NCI-H1436 treated with DMSO at 0.1 percent for 48 hours (cell line): Measurements from ENCODE around the gene NOP10.
"Not testable (repeated sequence)": the region's sequence is repeated elsewhere in the genome, so short reads cannot be mapped to it uniquely, and the experiment has no call there.

Source experiments
- DNase-seq: peaks from one replicate; lab custom pipeline; 2025; lab: John Stamatoyannopoulos, UW

The NOP10 gene

GRCh38 chr15:34358367-34358766, 15.4 kb upstream of the NOP10 start:
- no peak for DNase-seq

- DNase-seq, result no peak
These were observed 14.7 kb upstream of the NOP10 start for GRCh38 chr15:34357653-34358052.

GRCh38 chr15:34355241-34355640, 12.3 kb upstream of the NOP10 start:
- no peak for DNase-seq

DNA sequence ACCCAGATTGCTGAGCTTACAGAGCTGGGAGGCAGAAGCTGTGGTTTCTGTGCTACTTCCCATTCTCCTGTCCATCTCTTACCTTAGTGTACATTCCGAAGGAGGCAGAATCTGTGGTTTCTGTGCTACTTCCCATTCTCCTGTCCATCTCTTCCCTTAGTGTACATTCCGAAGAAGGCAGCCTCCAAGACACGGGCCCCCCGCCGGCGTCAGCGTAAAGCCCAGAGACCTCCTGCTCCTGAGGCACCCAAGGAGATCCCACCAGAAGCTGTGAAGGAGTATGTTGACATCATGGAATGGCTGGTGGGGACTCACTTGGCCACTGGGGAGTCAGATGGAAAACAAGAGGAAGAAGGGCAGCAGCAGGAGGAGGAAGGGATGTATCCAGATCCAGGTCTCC, 11.3 kb upstream of the NOP10 start:
- DNase-seq, result no peak

- DNase-seq, result no peak
These were observed 10.7 kb upstream of the NOP10 start for GRCh38 chr15:34353627-34354026.

GRCh38 chr15:34352996-34353395, 10.1 kb upstream of the NOP10 start:
- DNase-seq, result not testable (repeated sequence)

DNA sequence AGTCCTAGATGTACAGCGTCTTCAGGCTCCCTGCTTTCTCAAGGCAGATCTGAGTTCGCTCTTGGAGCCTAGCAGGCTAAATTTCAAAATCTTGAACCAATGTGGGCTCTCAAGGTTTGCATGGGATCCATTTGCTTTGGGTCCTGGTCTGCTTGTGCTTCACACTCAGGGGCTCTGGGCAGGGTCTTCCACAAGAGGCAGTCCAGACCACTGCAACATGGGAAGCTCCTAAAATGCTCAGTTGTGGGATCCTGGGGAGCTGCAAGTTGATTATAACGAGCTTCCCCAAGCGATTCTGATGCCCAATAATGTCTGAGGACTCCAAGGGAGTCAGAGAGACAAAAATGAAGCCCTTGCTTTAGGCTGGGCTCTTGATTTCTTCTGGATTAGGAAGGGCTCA, 6.8 kb upstream of the NOP10 start:
- DNase-seq, result no peak

DNA sequence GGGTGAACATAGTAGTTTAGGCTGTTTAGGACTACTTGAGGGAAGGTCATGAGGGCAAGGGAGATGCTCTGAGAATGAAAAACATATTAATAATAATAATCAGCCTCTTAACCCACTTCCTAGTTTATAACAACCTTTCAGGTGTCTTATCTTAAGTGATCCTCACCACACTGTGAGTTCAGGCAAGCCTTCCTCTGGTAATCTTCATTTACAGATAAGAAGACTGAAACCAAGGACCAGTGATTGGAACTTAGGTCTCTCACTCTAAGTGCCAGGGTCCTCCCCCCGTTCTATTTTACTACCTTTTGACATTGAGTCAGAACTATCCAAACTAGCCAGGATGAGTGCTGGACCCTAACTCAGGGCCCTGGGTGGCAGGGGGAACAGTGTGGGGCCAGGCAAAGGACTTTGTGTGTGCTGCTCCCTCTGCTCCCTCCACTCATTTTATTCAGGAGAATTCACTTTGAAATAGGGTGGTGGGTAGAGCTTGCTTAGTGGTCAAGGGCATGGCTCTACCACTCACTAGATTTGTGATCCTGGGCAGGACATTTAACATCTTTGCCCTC, 5.9 kb upstream of the NOP10 start:
- DNase-seq, result no peak

DNA sequence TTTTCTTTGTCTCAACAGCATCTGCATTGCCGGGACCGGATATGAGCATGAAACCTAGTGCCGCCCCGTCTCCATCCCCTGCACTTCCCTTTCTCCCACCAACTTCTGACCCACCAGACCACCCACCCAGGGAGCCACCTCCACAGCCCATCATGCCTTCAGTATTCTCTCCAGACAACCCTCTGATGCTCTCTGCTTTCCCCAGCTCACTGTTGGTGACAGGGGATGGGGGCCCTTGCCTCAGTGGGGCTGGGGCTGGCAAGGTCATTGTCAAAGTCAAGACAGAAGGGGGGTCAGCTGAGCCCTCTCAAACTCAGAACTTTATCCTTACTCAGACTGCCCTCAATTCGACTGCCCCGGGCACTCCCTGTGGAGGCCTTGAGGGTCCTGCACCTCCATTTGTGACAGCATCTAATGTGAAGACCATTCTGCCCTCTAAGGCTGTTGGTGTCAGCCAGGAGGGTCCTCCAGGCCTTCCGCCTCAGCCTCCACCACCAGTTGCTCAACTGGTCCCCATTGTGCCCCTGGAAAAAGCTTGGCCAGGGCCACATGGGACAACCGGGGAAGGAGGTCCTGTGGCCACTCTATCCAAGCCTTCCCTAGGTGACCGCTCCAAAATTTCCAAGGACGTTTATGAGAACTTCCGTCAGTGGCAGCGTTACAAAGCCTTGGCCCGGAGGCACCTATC, 5.2 kb upstream of the NOP10 start:
- DNase-seq, result no peak

- DNase-seq, result not testable (repeated sequence)
These were observed 661 bp downstream of the NOP10 start for GRCh38 chr15:34342213-34342736.

DNA sequence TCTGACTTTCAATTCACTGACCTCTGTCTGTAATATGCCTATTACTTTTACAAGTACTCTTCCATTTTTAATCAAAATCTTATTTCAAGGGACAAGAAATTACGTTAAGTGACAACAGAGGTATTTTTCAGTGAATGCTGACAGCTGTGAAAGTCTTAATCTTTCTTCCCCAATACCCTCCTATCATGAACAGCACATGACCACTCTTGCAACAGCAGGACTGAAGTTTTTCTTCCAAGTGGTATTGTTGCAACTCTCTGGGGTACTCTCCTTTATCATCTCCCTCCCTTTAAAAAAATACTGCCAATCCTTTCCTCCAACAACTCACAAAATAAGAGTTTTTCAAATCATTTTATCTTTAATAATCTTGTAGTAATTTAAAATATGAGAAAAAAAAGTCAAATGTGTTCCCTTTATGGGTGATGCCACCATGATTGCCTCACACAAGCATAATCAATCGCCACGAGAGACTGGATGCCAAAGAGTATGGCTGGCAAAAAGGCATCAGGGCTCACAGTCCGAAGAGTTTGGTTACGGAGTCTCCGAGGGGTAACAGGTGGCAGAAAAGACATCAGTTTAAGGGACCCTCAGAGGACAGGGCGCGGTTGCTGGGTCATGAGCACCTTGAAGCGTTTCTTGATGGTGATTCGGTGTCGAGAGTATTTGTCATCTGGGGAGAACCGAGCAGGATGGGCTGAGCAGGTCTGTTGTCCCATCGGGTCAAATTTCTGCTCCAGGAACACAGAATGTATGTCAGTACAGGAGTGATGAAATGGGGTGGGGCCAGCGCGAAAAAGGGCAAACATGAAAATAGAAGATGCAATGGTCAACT, 1.3 kb downstream of the NOP10 start:
- DNase-seq, result no peak

DNA sequence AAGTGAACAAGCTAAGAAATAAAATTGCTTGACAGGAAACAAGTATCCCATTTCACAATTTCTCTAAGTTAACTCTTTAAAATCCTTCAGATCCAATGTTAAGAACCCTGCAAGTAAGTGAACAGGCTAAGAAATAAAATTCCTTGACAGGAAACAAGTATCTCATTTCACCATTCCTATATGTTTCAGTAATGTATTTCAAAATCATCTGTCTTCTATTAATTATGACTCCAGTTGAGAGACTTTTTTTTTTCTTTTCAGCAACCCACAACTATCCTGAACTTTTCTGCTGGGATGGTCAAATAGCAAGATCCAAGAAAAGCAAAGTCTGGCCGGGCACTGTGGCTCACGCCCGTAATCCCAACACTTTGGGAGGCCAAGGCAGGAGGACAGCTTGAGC, 3.0 kb downstream of the NOP10 start:
- no peak for DNase-seq

GRCh38 chr15:34338347-34338746, 4.6 kb downstream of the NOP10 start:
- no peak for DNase-seq

DNA sequence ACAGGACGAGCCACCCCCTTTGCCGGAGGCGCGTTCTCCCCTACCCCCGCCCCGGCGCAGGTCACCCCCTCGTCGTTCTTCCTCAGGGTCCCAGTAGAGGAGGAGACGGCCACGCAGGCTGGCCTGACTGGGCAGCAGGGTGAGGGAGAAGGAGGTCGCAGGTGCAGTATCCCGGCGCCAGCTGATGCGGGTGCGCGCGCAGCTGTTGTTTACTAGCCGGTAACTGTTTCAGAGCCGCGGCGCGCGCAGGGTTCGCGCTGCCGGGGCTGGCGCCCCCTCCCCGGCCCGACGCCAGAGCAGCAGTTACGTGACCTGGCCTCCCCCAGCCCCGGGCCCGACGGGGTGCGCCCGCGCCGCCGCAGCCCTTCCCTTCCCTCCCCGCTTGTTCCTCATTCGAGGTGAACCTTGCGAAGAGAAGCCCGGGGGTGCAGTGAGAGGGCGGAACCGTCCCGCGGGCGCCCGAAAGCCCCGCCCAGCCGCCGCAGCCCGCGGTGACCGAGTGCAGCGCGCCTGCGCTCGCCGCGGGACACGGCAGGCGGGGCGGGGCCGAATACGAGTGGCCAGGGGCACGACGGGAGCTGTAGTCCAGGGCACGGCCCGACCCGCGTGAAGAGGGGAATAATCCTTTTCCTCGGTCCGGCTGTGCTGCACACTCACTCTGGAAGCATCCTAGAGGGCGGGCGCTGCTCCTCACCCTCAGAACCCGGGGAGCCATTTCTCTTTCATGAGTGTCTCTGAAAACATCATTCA, 5.2 kb downstream of the NOP10 start, which contains the start of gene SLC12A6:
TSS of gene SLC12A6 (minus strand) at position 225 of the 750 bp plus-strand sequence. CDS start 1,101 bp downstream, outside the sequence.
- no peak for DNase-seq

GRCh38 chr15:34336991-34337556, 5.9 kb downstream of the NOP10 start:
- no peak for DNase-seq

- no peak for DNase-seq
These were observed 6.5 kb downstream of the NOP10 start for GRCh38 chr15:34336231-34336990.

- DNase-seq, result no peak
These were observed 7.5 kb downstream of the NOP10 start for GRCh38 chr15:34335176-34336032.

DNA sequence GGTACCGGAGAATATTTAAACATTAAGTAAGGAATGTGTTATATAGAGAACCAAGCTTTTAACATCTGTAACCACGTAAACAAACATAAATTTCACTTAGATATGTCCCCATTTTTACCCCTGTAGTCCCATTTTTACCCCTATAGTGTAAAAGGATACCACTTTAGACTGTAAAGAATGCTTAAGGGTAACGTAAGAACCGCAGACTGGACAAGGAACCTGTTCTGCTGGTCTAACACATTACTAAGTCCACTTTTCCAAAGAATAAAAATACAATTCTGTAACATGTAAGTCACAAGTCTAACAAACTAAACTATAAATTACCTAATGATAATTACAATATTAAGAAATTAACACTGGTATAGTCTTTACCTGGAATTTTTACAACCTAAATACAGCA, 8.3 kb downstream of the NOP10 start:
- DNase-seq, result no peak

- DNase-seq, result no peak
These were observed 10.3 kb downstream of the NOP10 start for GRCh38 chr15:34332553-34333120.

- DNase-seq, result no peak
These were observed 11.1 kb downstream of the NOP10 start for GRCh38 chr15:34331809-34332208.
